ENCODE data around the gene PAPPA. TPM values are rescaled to one million over a fixed set of nuclear protein-coding genes. Genes with fewer than 3 reads are reported as not detected.

The PAPPA gene
- total and polyA plus RNA-seq, 7 experiments from 2014 or later = 0.07 to 0.64 (median 0.48) TPM; not detected in 4

- ATAC-seq (no peak), DNase-seq (no peak)
- H3K9me3 ChIP-seq (ENCODE audit: control insufficient read depth in 2 of 3, low read length in 3 of 3) = no peaks in the 10 kb centered on the region
- intact Hi-C loops (cut with micrococcal nuclease) = no loop called here
- H3K36me3 ChIP-seq (ENCODE audit: control insufficient read depth in 2 of 3, insufficient read depth in 3 of 3, low read length in 3 of 3) = no peaks in the 10 kb centered on the region
- Mint-ChIP-seq H3K27ac (no peak overlapping the region), H3K36me3 (peaks cover 0 to 4% (median 0%) of the 10 kb centered on the region in 5 donors), H3K27me3 (peaks cover 0 to 24% (median 6%) of the 10 kb centered on the region in 5 donors), H3K4me3 (no peak overlapping the region), H3K9me3 (peaks cover 0 to 8% (median 0%) of the 10 kb centered on the region in 11 donors), H3K4me1 (no peaks in the 10 kb centered on the region)
- H3K4me3 ChIP-seq (ENCODE audit: low read length) = no peak overlapping the region
- ChIA-PET POLR2A (no interaction called here), CTCF (no interaction called here)
- no peak overlapping the region for H3K27ac ChIP-seq (ENCODE audit: low read depth, low read length)
- H3K4me1 ChIP-seq (ENCODE audit: control insufficient read depth in 2 of 2, insufficient read depth in 2 of 2, low read length in 2 of 2) = no peaks in the 10 kb centered on the region
- H3K27me3 ChIP-seq (ENCODE audit: control insufficient read depth in 2 of 2, insufficient read depth in 2 of 2, low read length in 2 of 2) = no peaks in the 10 kb centered on the region
Observed at GRCh38 chr9:116327701-116328405, 174.3 kb downstream of the PAPPA start.

- Mint-ChIP-seq H3K36me3 (peaks cover 0 to 4% (median 0%) of the 10 kb centered on the region in 5 donors), H3K4me3 (no peak overlapping the region), H3K9me3 (peaks cover 0 to 8% (median 0%) of the 10 kb centered on the region in 11 donors), H3K27ac (no peak overlapping the region), H3K4me1 (no peaks in the 10 kb centered on the region), H3K27me3 (peaks cover 0 to 18% (median 3%) of the 10 kb centered on the region in 5 donors)
- no peaks in the 10 kb centered on the region for H3K36me3 ChIP-seq (ENCODE audit: control insufficient read depth in 2 of 3, insufficient read depth in 3 of 3, low read length in 3 of 3)
- ATAC-seq (no peak), DNase-seq (no peak)
- H3K4me1 ChIP-seq (ENCODE audit: control insufficient read depth in 2 of 2, insufficient read depth in 2 of 2, low read length in 2 of 2) = no peaks in the 10 kb centered on the region
- CTCF ChIA-PET = no interaction called here
- no peaks in the 10 kb centered on the region for H3K9me3 ChIP-seq (ENCODE audit: control insufficient read depth in 2 of 3, low read length in 3 of 3)
- H3K4me3 ChIP-seq (ENCODE audit: low read length) = no peak overlapping the region
- POLR2A ChIA-PET = no interaction called here
- H3K27ac ChIP-seq (ENCODE audit: low read depth, low read length) = no peak overlapping the region
- intact Hi-C loops (cut with micrococcal nuclease) = no loop called here
- H3K27me3 ChIP-seq (ENCODE audit: control insufficient read depth in 2 of 2, insufficient read depth in 2 of 2, low read length in 2 of 2) = no peaks in the 10 kb centered on the region
Observed at GRCh38 chr9:116329470-116329869, 175.9 kb downstream of the PAPPA start.

- ChIA-PET CTCF (no interaction called here), POLR2A (no interaction called here)
- Mint-ChIP-seq H3K9me3 (peaks cover 0 to 8% (median 0%) of the 10 kb centered on the region in 11 donors), H3K27me3 (peaks cover 0 to 14% (median 0%) of the 10 kb centered on the region in 5 donors), H3K4me3 (no peak overlapping the region), H3K36me3 (peaks cover 0 to 4% (median 0%) of the 10 kb centered on the region in 5 donors), H3K4me1 (no peaks in the 10 kb centered on the region), H3K27ac (no peak overlapping the region)
- H3K4me1 ChIP-seq (ENCODE audit: control insufficient read depth in 2 of 2, insufficient read depth in 2 of 2, low read length in 2 of 2) = no peaks in the 10 kb centered on the region
- no peaks in the 10 kb centered on the region for H3K9me3 ChIP-seq (ENCODE audit: control insufficient read depth in 2 of 3, low read length in 3 of 3)
- DNase-seq = no peak
- H3K36me3 ChIP-seq (ENCODE audit: control insufficient read depth in 2 of 3, insufficient read depth in 3 of 3, low read length in 3 of 3) = no peaks in the 10 kb centered on the region
- intact Hi-C loops (cut with micrococcal nuclease) = no loop called here
- H3K27me3 ChIP-seq (ENCODE audit: control insufficient read depth in 2 of 2, insufficient read depth in 2 of 2, low read length in 2 of 2) = no peaks in the 10 kb centered on the region
- H3K4me3 ChIP-seq (ENCODE audit: low read length) = no peak overlapping the region
- ATAC-seq = no peak
- H3K27ac ChIP-seq (ENCODE audit: low read depth, low read length) = no peak overlapping the region
Observed at GRCh38 chr9:116331241-116331640, 177.7 kb downstream of the PAPPA start.

GRCh38 chr9:116332090-116332489, 178.5 kb downstream of the PAPPA start:
- no peak for ATAC-seq
- peaks cover 0 to 4% (median 0%) of the 10 kb centered on the region in 5 donors for H3K36me3 Mint-ChIP-seq
- peaks cover 0 to 7% (median 0%) of the 10 kb centered on the region in 11 donors for H3K9me3 Mint-ChIP-seq
- H3K36me3 ChIP-seq (ENCODE audit: control insufficient read depth in 2 of 3, insufficient read depth in 3 of 3, low read length in 3 of 3) = no peaks in the 10 kb centered on the region
- CTCF ChIA-PET = no interaction called here
- H3K4me1 ChIP-seq (ENCODE audit: control insufficient read depth in 2 of 2, insufficient read depth in 2 of 2, low read length in 2 of 2) = no peaks in the 10 kb centered on the region
- H3K27me3 Mint-ChIP-seq = peaks cover 0 to 11% (median 0%) of the 10 kb centered on the region in 5 donors
- POLR2A ChIA-PET = no interaction called here
- H3K4me1 Mint-ChIP-seq = no peaks in the 10 kb centered on the region
- H3K27ac Mint-ChIP-seq = no peak overlapping the region
- intact Hi-C loops (cut with micrococcal nuclease) = no loop called here
- H3K27ac ChIP-seq (ENCODE audit: low read depth, low read length) = no peak overlapping the region
- no peaks in the 10 kb centered on the region for H3K27me3 ChIP-seq (ENCODE audit: control insufficient read depth in 2 of 2, insufficient read depth in 2 of 2, low read length in 2 of 2)
- H3K4me3 ChIP-seq (ENCODE audit: low read length) = no peak overlapping the region
- no peaks in the 10 kb centered on the region for H3K9me3 ChIP-seq (ENCODE audit: control insufficient read depth in 2 of 3, low read length in 3 of 3)
- DNase-seq = no peak
- H3K4me3 Mint-ChIP-seq = no peak overlapping the region

- Mint-ChIP-seq H3K36me3 (peaks cover 0 to 4% (median 0%) of the 10 kb centered on the region in 5 donors), H3K4me1 (no peaks in the 10 kb centered on the region), H3K4me3 (no peak overlapping the region), H3K27ac (no peak overlapping the region), H3K27me3 (peaks cover 0 to 16% (median 0%) of the 10 kb centered on the region in 5 donors), H3K9me3 (peaks cover 0 to 6% (median 0%) of the 10 kb centered on the region in 11 donors)
- intact Hi-C loops (cut with micrococcal nuclease) = no loop called here
- Histone ChIP-seq H3K4me3 (ENCODE audit: low read length) (no peak overlapping the region), H3K36me3 (ENCODE audit: control insufficient read depth in 2 of 3, insufficient read depth in 3 of 3, low read length in 3 of 3) (no peaks in the 10 kb centered on the region), H3K27ac (ENCODE audit: low read depth, low read length) (no peak overlapping the region), H3K27me3 (ENCODE audit: control insufficient read depth in 2 of 2, insufficient read depth in 2 of 2, low read length in 2 of 2) (no peaks in the 10 kb centered on the region), H3K4me1 (ENCODE audit: control insufficient read depth in 2 of 2, insufficient read depth in 2 of 2, low read length in 2 of 2) (no peaks in the 10 kb centered on the region), H3K9me3 (ENCODE audit: control insufficient read depth in 2 of 3, low read length in 3 of 3) (no peaks in the 10 kb centered on the region)
- ChIA-PET CTCF (no interaction called here), POLR2A (no interaction called here)
- no peak for DNase-seq
- ATAC-seq = no peak
Observed at GRCh38 chr9:116333254-116333653, 179.7 kb downstream of the PAPPA start.

- peaks cover 0 to 4% (median 0%) of the 10 kb centered on the region in 5 donors for H3K36me3 Mint-ChIP-seq
- ATAC-seq = no peak
- H3K4me1 Mint-ChIP-seq = no peaks in the 10 kb centered on the region
- Histone ChIP-seq H3K27ac (ENCODE audit: low read depth, low read length) (no peak overlapping the region), H3K4me1 (ENCODE audit: control insufficient read depth in 2 of 2, insufficient read depth in 2 of 2, low read length in 2 of 2) (no peaks in the 10 kb centered on the region), H3K9me3 (ENCODE audit: control insufficient read depth in 2 of 3, low read length in 3 of 3) (no peaks in the 10 kb centered on the region), H3K36me3 (ENCODE audit: control insufficient read depth in 2 of 3, insufficient read depth in 3 of 3, low read length in 3 of 3) (no peaks in the 10 kb centered on the region), H3K27me3 (ENCODE audit: control insufficient read depth in 2 of 2, insufficient read depth in 2 of 2, low read length in 2 of 2) (no peaks in the 10 kb centered on the region), H3K4me3 (ENCODE audit: low read length) (no peak overlapping the region)
- no peak overlapping the region for H3K27ac Mint-ChIP-seq
- H3K4me3 Mint-ChIP-seq = no peak overlapping the region
- ChIA-PET POLR2A (no interaction called here), CTCF (no interaction called here)
- DNase-seq = no peak
- intact Hi-C loops (cut with micrococcal nuclease) = no loop called here
- peaks cover 0 to 17% (median 0%) of the 10 kb centered on the region in 5 donors for H3K27me3 Mint-ChIP-seq
- H3K9me3 Mint-ChIP-seq = peaks cover 0 to 6% (median 0%) of the 10 kb centered on the region in 11 donors
Observed at GRCh38 chr9:116334546-116335150, 181.1 kb downstream of the PAPPA start.

- Histone ChIP-seq H3K36me3 (ENCODE audit: control insufficient read depth in 2 of 3, insufficient read depth in 3 of 3, low read length in 3 of 3) (no peaks in the 10 kb centered on the region), H3K27me3 (ENCODE audit: control insufficient read depth in 2 of 2, insufficient read depth in 2 of 2, low read length in 2 of 2) (no peaks in the 10 kb centered on the region), H3K27ac (ENCODE audit: low read depth, low read length) (no peak overlapping the region), H3K9me3 (ENCODE audit: control insufficient read depth in 2 of 3, low read length in 3 of 3) (no peaks in the 10 kb centered on the region), H3K4me3 (ENCODE audit: low read length) (no peak overlapping the region), H3K4me1 (ENCODE audit: control insufficient read depth in 2 of 2, insufficient read depth in 2 of 2, low read length in 2 of 2) (no peaks in the 10 kb centered on the region)
- POLR2A ChIA-PET = no interaction called here
- Mint-ChIP-seq H3K36me3 (peaks cover 0 to 4% (median 0%) of the 10 kb centered on the region in 5 donors), H3K27ac (no peak overlapping the region), H3K4me3 (no peak overlapping the region), H3K4me1 (no peaks in the 10 kb centered on the region), H3K9me3 (peaks cover 0 to 4% (median 0%) of the 10 kb centered on the region in 11 donors), H3K27me3 (peaks cover 0 to 17% (median 0%) of the 10 kb centered on the region in 5 donors)
- intact Hi-C loops (cut with micrococcal nuclease) = no loop called here
- ATAC-seq = no peak
- no peak for DNase-seq
- CTCF ChIA-PET = no interaction called here
Observed at GRCh38 chr9:116335392-116335791, 181.8 kb downstream of the PAPPA start.
